ENCODE results near the gene SUPT4H1.
"Not testable (repeated sequence)": the region's sequence is repeated elsewhere in the genome, so short reads cannot be mapped to it uniquely, and the experiment has no call there.

The SUPT4H1 gene

DNA sequence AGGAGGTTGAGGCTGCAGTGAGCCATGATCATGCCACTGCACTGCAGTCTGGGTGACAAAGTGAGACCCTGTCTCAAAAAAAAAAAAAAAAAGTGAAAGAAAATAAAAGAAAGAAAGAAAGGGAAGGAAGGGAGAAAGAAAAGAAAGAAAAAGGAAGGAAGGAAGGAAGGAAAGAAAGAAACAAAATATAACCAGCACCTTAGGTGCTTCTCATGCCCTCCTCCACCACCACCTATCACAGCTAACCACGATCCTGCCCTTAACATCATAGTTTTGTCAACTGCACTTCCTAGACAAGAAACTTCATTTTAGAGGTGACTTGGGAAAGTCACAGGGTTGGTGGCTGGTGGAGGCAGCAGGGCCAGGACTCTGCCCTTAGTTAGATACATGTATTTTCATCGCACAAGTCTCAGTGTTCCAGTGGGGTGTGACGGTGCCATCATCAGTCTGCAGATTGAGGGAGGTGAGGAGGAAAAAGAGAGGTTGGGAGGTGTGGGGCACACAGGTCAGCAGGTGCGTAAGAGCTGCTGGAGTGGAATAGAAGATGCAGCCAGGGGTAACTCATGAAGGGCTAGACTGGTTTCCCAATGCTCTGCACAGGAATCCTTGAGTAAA lies 10.0 kb downstream of the SUPT4H1 start:
- TF ChIP-seq, protein P1, sequence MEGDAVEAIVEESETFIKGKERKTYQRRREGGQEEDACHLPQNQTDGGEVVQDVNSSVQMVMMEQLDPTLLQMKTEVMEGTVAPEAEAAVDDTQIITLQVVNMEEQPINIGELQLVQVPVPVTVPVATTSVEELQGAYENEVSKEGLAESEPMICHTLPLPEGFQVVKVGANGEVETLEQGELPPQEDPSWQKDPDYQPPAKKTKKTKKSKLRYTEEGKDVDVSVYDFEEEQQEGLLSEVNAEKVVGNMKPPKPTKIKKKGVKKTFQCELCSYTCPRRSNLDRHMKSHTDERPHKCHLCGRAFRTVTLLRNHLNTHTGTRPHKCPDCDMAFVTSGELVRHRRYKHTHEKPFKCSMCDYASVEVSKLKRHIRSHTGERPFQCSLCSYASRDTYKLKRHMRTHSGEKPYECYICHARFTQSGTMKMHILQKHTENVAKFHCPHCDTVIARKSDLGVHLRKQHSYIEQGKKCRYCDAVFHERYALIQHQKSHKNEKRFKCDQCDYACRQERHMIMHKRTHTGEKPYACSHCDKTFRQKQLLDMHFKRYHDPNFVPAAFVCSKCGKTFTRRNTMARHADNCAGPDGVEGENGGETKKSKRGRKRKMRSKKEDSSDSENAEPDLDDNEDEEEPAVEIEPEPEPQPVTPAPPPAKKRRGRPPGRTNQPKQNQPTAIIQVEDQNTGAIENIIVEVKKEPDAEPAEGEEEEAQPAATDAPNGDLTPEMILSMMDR (conservative IDR thresholded peaks at IDR 0.05): no peak
- H3K27ac ChIP-seq: no peak overlapping the region

DNA sequence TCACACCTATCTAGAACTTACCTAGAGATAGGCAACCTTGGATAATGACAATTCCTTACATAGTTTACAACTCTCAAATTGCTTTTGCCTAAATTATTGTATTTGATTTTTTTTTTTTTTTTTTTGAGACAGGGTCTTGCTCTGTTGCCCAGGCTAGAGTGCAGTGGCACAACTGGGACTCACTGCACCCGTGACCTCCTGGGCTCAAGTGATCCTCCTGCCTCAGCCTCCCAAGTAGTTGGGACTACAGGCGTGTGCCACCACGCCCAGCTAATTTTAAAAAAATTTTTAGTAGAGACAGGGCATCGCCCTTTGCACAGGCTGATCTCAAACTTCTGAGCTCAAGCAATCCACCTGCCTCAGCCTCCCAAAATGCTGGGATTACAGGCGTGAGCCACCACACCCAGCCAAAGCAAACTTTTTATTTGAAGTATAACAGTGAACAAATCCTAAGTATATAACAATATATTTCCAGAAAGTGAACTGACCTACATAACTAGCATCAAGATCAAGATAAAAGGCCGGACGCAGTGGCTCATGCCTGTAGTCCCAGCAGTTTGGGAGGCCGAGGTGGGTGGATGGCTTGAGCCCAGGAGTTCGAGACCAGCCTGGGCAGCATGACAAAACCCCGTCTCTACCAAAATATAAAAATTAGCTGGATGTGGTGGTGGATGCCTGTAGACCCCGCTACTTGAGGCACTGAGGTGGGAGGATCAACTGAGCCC lies 10.7 kb downstream of the SUPT4H1 start:
- not testable (repeated sequence) for H3K27ac ChIP-seq

GRCh38 chr17:58340405-58340876 lies 11.6 kb downstream of the SUPT4H1 start:
- H3K27ac ChIP-seq: no peak overlapping the region
- TF ChIP-seq, protein P1 (conservative IDR thresholded peaks at IDR 0.05): no peak

DNA sequence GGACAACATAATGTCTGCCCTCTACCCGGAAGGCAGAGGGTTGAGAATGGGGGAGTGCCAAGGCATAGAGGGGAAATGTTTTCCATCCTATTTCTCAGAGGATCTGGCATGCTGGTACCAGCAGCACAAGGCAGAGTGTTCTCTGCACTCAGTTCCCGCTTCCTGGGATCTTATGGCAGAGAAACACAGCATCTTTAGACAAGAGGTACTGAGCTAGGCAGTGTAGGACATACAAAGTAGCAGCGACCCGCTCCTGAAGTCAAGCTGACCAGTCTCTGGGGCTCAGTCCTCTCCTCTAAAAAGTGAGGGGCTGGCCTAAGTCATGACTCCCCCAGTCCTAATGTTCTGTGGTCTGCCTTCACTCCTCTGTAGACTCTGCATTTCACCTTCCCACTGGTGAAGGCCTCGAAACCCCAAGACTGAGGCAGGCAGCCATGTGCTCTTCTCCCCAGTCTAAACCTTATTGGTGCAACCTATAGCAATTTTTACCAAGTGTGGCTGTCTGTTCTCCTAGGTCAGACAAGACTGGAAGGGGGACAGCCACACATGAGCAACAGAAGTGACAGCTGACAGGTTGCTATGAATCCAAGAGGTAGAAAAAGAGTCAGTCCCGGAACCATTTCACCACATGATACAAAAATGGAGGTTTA lies 12.1 kb downstream of the SUPT4H1 start:
- TF ChIP-seq, protein P1 (conservative IDR thresholded peaks at IDR 0.05): no peak
- no peak overlapping the region for H3K27ac ChIP-seq

GRCh38 chr17:58338841-58339754 lies 12.9 kb downstream of the SUPT4H1 start:
- TF ChIP-seq, protein P1 (conservative IDR thresholded peaks at IDR 0.05): no peak
- H3K27ac ChIP-seq: no peak overlapping the region

GRCh38 chr17:58338454-58338840 lies 13.6 kb downstream of the SUPT4H1 start:
- H3K27ac ChIP-seq: no peak overlapping the region
- TF ChIP-seq, protein P1 (conservative IDR thresholded peaks at IDR 0.05): no peak

DNA sequence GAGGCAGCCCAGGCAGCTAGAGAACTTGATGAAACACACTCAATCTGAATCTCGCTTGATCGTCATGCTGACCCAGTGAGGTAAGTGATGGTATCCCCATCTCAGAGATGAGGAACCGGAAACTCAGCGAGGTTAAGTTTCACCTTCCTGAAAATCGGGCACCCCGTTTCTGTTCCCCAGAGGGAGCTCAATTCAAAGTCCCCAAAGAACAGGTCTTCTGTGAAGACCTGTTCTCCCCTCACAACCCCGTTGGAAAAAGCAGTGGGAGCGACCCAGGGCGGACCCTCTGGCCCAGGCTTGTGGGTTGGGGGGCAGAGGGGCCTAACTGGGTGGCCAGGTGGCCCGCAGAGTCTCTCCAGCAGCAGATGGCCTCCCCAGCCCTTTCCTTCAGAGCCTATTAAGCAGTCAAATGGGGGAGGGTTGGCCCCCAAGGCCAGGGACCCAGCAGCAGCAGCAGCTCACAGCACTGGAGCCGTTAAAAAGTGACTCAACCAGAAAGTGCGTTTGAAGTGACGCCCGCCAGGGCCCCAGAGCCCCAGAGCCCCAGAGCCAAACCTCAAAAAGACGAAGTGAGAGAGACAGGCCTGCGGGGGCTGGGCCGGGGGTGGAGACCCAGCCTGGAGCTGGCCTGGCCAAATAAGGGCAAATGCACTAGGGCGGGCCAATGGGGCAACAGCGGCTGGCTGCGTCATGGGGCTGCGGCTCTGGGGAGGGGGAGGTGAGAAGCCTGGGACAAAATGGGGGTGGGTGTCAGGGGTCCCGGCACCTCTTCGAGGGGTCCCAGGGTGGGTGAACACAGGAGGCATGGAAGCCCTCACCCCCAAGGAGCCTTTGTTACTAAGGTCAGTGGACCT lies 14.2 kb downstream of the SUPT4H1 start:
- TF ChIP-seq, protein P1 (conservative IDR thresholded peaks at IDR 0.05): no peak
- no peak overlapping the region for H3K27ac ChIP-seq

All from VCaP (cell line).